Measurements from ENCODE around the gene ZNF566. TPM values are rescaled to one million over a fixed set of nuclear protein-coding genes. Genes with fewer than 3 reads are reported as not detected.

The ZNF566 gene
- total and polyA plus RNA-seq, 2 donors from 2014 or later = 4.6 to 13.0 TPM

- H3K36me3 ChIP-seq (ENCODE audit: control insufficient read depth in 2 of 3, insufficient read depth in 3 of 3, low read length in 3 of 3) = no peaks in the 10 kb centered on the region
- no peaks in the 10 kb centered on the region for H3K4me1 ChIP-seq (ENCODE audit: control insufficient read depth in 2 of 3, insufficient read depth in 2 of 3, low read depth in 1 of 3, low read length in 3 of 3)
- no peak overlapping the region for H3K4me3 ChIP-seq (ENCODE audit: low read length in 3 of 3)
- FAIRE-seq (no peak), DNase-seq (no peak)
- intact Hi-C loops (cut with DNase I) = no loop called here
- no peaks in the 10 kb centered on the region for H3K27me3 ChIP-seq (ENCODE audit: control insufficient read depth, insufficient read depth, low read length)
- no peak for TF ChIP-seq CTCF (IDR thresholded peaks at IDR 0.05; ENCODE audit: borderline replicate concordance, extremely low read depth, insufficient read depth)
- no peak overlapping the region for H3K9ac ChIP-seq (ENCODE audit: low read length in 3 of 3)
- H3K9me3 ChIP-seq (ENCODE audit: control insufficient read depth in 2 of 3, insufficient read depth in 1 of 3, low read length in 3 of 3) = no peaks in the 10 kb centered on the region
- no peak overlapping the region for H3K27ac ChIP-seq (ENCODE audit: low read depth in 2 of 2, low read length in 2 of 2)
These were observed 6.5 kb downstream of the ZNF566 start for GRCh38 chr19:36482876-36483275.

- DNase-seq (no peak), FAIRE-seq (no peak)
- Histone ChIP-seq H3K27me3 (ENCODE audit: control insufficient read depth, insufficient read depth, low read length) (no peaks in the 10 kb centered on the region), H3K4me1 (ENCODE audit: control insufficient read depth in 2 of 3, insufficient read depth in 2 of 3, low read depth in 1 of 3, low read length in 3 of 3) (no peaks in the 10 kb centered on the region), H3K36me3 (ENCODE audit: control insufficient read depth in 2 of 3, insufficient read depth in 3 of 3, low read length in 3 of 3) (no peaks in the 10 kb centered on the region), H3K9me3 (ENCODE audit: control insufficient read depth in 2 of 3, insufficient read depth in 1 of 3, low read length in 3 of 3) (peaks cover 0 to 9% (median 2%) of the 10 kb centered on the region in 3 donors), H3K4me3 (ENCODE audit: low read length in 3 of 3) (no peak overlapping the region), H3K27ac (ENCODE audit: low read depth in 2 of 2, low read length in 2 of 2) (no peak overlapping the region), H3K9ac (ENCODE audit: low read length in 3 of 3) (no peak overlapping the region)
- TF ChIP-seq CTCF (IDR thresholded peaks at IDR 0.05; ENCODE audit: borderline replicate concordance, extremely low read depth, insufficient read depth) = no peak
- intact Hi-C loops (cut with DNase I) = no loop called here
These were observed 29.3 kb downstream of the ZNF566 start for GRCh38 chr19:36460046-36460445.

- H3K4me1 ChIP-seq (ENCODE audit: control insufficient read depth in 2 of 3, insufficient read depth in 2 of 3, low read depth in 1 of 3, low read length in 3 of 3) = no peaks in the 10 kb centered on the region
- intact Hi-C loops (cut with DNase I) = no loop called here
- H3K36me3 ChIP-seq (ENCODE audit: control insufficient read depth in 2 of 3, insufficient read depth in 3 of 3, low read length in 3 of 3) = peaks cover 0 to 3% (median 0%) of the 10 kb centered on the region in 3 donors
- no peak for DNase-seq
- H3K27ac ChIP-seq (ENCODE audit: low read depth in 2 of 2, low read length in 2 of 2) = no peak overlapping the region
- no peak for TF ChIP-seq CTCF (IDR thresholded peaks at IDR 0.05; ENCODE audit: borderline replicate concordance, extremely low read depth, insufficient read depth)
- no peak overlapping the region for H3K4me3 ChIP-seq (ENCODE audit: low read length in 3 of 3)
- no peak for FAIRE-seq
- H3K9me3 ChIP-seq (ENCODE audit: control insufficient read depth in 2 of 3, insufficient read depth in 1 of 3, low read length in 3 of 3) = peaks cover 2 to 15% (median 4%) of the 10 kb centered on the region in 3 donors
- no peak overlapping the region for H3K9ac ChIP-seq (ENCODE audit: low read length in 3 of 3)
- no peaks in the 10 kb centered on the region for H3K27me3 ChIP-seq (ENCODE audit: control insufficient read depth, insufficient read depth, low read length)
These were observed 32.5 kb downstream of the ZNF566 start for GRCh38 chr19:36456831-36457230.

DNA sequence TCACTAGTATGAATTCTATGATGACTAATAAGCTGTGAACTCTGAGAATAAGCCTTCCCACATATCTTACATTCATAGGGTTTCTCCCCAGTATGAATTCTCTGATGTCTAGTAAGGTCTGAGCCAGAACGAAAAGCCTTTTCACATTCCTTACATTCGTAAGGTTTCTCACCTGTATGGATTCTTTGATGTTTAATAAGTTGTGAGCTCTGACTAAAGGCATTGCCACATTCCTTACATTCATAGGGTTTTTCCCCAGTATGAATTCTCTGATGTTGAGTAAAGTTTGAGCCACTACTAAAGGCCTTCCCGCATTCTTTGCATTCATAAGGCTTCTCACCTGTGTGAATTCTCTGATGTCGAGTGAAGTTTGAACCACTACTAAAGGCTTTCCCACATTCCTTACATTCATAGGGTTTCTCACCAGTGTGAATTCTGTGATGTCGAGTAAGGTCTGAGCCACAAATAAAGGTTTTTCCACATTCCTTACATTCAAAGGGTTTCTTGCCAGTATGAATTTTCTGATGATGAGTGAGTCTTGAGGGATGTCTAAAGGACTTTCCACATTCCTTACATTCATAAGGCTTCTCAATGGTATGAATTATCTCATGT, 40.2 kb downstream of the ZNF566 start:
- H3K4me3 ChIP-seq (ENCODE audit: low read length in 3 of 3) = peak overlapping the region in 1 of 3 donors; percentile 20
- H3K36me3 ChIP-seq (ENCODE audit: control insufficient read depth in 2 of 3, insufficient read depth in 3 of 3, low read length in 3 of 3) = peaks cover 12 to 22% (median 17%) of the 10 kb centered on the region in 3 donors
- H3K4me1 ChIP-seq (ENCODE audit: control insufficient read depth in 2 of 3, insufficient read depth in 2 of 3, low read depth in 1 of 3, low read length in 3 of 3) = no peaks in the 10 kb centered on the region
- no peak for TF ChIP-seq CTCF (IDR thresholded peaks at IDR 0.05; ENCODE audit: borderline replicate concordance, extremely low read depth, insufficient read depth)
- FAIRE-seq = no peak
- H3K27me3 ChIP-seq (ENCODE audit: control insufficient read depth, insufficient read depth, low read length) = no peaks in the 10 kb centered on the region
- H3K9me3 ChIP-seq (ENCODE audit: control insufficient read depth in 2 of 3, insufficient read depth in 1 of 3, low read length in 3 of 3) = peaks cover 9 to 39% (median 17%) of the 10 kb centered on the region in 3 donors
- no peak overlapping the region for H3K9ac ChIP-seq (ENCODE audit: low read length in 3 of 3)
- no peak for DNase-seq
- H3K27ac ChIP-seq (ENCODE audit: low read depth in 2 of 2, low read length in 2 of 2) = no peak overlapping the region
- intact Hi-C loops (cut with DNase I) = no loop called here
